HG03025 (cell line): ENCODE results near the gene MRPL16.

ENCODE experiments used
- ATAC-seq: cut with Tn5 transposase; IDR thresholded peaks from one replicate; pipeline ENCODE4 v1.9.1; 2021; ENCODE audit warnings: mild to moderate bottlenecking, moderate library complexity; ENCODE audit not compliant: unreplicated experiment, low FRiP score

MRPL16 gene

DNA sequence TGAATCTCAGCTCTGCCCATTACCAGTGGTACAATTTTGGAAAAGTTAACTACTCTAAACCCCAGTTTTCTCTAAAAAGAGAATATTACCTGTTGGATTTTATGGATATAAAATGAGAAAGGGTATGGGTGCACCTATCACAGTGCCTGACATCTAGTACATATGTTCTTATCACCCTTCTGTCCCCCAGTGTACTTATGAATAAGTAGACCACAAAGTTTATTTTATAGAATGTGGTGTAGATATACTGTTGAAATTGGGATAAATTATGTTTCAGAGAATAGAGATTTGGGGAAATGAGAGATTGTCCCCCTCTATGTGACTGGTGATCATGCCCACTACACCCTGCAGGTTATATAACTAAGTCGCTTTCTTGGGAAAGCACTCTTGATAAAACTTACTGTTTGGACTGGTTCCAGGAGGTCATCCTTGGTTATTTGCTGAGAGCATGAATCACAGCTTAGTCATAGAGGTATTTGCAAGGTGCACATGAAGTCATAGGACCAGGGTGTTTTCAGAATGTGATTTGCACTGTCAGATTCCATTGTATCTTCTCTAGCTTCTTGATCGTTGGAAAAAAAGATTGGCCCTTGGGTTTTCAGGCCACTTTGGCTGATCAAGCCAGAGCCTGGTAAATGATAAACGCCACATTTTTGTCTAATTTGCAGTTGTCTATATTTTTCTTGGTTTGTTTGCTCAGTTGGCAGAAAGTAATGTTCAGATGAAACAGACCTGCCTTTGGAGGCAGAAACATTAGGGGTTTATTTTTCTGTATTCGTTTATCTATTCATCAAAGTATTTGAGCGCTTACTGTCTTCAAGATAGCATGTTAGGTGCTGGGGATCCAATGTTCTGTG is 34.1 kb downstream of the MRPL16 start:
- ATAC-seq: no peak

DNA sequence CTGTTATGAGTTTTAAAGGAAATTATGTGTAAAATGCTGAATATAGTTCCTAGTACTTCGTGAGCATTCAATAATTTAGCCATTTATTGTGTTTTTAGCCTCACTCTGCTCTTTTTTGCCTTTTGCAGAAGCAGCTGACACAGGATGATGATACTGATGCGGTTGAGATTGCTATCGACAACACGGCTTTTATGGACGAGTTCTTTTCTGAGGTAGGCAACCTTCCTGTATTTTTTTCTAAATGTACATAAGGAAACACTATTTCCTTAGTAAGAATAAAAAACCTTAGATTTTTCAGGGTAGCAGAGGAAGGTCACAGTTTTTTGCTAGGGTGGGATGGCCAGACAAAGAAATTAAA is 37.5 kb downstream of the MRPL16 start:
- ATAC-seq: no peak

DNA sequence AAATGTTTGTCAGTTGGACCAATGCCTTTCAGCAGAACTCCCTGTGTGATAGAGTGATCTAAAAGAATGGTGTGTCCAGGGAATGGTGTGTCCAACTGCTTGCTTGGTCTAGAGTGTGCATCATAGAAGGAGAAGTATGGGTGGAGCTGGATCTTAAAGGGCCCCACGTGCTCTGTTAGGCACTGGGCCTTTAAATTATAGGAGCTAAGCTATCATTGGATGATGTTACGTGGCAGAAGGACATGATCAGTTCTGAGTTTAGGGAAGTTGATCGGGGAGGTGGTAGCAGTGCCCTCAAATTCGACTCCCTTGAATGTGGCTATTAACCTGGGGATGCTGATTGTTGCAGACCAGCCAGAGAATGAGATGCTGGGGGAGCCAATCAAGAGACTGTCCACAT is 39.0 kb downstream of the MRPL16 start:
- ATAC-seq: no peak

DNA sequence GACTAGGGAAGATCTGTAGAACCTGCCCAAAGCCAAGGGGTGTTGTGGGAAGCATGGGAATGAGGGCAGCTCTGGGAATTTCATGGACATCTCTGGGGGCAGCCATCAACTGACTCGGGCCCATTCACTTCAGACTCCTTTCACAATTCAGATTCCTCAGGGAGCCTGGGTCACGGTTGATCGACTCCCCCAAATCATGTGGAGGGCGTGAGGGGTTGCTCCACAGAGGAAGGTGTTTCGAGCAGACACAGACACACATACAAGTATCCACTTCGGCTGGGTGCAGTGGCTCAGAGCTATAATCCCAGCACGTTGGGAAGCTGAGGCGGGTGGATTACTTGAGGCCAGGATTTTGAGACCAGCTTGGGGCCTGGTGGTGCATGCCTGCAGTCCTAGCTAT is 39.7 kb downstream of the MRPL16 start:
- ATAC-seq: no peak

DNA sequence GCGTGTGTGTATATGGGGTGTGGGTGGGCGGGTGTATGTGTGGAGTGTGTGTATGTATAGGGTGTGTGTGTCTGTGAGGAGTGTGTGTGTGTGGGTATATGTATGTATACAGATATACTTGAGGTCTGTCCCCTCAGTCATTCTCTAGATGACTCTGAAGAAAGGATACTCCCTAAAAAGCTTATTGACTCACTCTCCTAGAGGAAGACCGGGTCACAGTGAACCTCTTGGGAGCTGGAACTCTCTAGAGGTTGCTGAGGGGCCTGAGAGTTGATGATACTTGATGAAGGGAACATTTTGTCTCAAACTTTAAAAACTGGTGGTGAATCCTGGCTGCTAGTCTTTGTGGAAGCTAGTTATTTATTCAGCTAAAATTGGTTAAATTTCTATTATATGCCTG is 40.3 kb downstream of the MRPL16 start:
- ATAC-seq: no peak

DNA sequence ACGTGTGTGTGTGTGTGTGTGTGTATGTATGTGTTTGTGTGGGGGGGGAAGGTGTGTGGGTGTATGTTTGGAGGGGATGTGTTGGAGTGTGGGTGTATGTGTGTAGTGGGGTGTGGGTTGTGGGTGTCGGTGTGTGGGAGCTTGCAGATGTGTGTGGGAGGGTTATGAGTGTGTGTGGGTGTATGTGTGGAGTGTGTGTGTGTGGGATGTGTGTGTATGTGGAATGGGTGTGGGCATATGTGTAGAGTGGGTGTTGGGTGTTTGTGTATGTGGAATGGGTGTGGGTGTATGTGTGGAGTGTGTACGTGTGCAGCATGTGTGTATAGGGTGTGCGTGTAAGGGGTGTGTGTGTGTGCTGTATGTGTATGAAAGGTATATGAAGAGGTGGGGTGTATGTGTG is 40.8 kb downstream of the MRPL16 start:
- ATAC-seq: no peak

DNA sequence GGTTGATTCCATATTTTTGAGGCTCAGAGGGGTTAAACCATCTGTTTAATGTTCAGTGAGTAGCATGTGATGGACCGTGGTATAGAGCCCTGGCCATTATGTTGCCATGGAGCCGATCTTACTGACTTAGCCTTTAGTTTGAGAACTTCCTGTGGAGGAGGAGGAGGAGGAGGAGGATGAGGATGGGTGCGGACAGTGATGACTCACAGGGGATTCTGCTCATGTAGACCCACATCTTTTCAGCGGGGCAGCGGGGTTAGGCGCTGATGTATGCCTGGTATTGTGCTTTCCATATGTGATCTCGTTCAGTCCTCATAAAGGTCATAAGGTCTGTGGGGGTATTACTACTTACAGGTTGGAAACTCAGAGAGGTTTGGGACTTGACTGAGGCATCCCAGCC is 41.5 kb downstream of the MRPL16 start:
- ATAC-seq: no peak

DNA sequence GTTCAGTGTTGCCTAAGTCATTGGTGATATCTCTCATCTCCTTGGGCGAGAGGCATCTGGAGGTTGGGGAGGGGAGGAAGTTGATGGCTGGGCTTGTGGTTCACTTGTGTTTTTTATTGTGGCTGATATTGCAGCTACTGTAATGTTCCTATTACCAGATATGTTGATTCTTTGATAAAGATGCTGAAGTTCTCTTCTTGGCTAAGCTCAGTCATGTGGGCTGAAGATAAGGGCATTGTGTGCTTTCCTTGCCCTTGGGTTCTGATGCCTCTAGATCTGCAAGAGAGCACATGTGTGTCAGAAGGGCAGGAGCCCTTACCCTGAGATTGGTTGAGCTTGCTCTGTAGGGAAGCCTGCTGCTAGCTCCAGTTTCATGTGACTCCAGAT is 43.4 kb downstream of the MRPL16 start:
- ATAC-seq: no peak

DNA sequence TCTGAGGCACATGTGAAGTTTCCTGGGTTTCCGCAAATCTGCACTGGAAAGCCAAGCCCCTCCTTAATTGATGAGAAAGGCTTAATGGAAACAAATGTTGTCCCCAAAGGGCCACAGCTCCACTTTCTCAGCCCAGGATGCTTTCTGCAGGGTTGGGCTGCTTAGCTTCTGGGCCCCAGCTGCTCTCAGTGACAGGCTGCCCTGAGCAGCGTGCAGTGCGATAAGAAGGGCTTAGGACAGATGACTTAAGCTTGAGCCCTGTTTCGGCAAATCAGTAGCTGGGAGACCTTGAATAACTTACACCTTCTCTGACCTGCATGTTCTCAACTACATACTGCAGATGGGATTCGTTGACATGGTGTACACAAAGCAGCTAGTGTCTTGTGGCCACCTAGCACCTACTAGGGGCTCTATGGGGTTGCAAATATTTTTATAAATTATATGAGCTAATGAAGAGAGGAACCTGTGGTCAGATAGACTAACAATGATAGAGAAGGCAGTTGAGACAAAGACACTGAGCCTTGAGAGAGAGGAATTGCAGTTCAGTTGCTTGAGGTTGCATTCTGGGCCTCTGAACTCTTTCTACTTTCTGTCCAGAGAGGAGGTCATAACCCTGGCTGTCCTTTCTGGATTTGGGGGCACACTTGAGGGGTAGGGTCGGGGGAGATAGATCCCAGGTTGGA is 43.9 kb downstream of the MRPL16 start:
- no peak for ATAC-seq

DNA sequence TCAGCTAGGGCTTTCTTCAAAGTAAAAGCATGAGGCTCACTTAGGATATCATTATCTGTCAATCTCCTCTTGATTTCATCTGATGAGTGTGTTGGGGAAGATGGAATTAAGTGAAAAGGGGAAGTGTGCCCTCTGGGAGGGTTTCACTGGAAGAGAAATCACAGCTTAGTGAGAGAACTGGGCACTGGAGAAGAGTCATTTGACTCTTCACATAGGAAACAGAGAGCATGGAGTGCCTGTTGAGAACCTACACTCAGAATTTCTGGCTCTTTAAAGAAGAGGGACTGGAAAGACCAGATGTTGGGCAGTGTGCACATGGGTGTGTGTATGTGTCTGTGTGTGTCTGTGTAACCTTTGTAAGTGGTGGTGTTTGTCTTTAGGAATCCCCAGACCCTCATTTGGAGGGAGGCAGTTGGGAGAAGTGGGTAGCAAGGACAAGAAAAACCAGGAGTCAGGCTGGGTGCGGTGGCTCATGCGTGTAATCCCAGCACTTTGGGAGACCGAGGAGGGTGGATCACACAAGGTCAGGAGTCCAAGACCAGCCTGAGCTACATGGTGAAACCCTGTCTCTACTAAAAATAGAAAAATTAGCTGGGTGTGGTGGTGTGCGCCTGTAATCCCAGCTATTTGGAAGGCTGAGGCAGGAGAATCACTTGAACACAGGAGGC is 45.4 kb downstream of the MRPL16 start:
- no peak for ATAC-seq

DNA sequence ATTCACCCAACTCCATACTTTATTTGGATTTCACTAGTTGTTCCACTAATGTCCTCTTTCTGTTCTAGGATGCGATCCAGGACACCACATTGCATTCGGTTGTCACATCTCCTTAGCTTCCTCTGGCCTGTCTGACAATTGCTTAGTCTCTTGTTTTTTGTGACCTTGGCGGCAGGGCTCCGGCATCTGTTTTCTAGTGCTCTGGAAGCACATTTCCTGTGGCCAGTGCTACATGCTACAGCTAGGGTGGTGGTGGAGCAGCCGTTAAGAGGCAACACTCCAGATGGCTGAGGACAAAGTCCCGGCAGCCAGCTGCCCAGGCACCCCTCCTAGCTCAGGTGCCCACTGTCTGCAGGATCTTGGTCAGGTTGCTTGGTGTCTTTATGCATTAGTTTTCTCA is 48.6 kb downstream of the MRPL16 start:
- no peak for ATAC-seq

DNA sequence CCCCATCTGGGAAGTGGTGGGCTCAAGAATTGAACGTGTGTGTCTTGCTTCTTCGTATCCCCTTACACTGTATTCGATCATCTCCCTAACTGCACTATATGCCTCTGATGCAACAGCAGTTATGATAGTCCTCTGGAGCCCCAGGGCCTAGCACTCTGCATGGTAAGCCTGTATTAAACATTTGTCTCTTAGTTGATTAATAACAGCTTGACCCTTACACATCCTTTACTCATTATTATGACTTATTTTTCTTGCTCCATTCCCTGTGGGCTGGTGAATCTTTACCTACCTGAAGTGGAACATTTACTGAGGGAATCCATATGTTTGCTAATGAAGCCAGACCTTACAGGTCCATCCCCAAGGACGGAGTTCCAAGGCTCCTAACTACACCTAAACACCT is 49.8 kb downstream of the MRPL16 start:
- no peak for ATAC-seq

DNA sequence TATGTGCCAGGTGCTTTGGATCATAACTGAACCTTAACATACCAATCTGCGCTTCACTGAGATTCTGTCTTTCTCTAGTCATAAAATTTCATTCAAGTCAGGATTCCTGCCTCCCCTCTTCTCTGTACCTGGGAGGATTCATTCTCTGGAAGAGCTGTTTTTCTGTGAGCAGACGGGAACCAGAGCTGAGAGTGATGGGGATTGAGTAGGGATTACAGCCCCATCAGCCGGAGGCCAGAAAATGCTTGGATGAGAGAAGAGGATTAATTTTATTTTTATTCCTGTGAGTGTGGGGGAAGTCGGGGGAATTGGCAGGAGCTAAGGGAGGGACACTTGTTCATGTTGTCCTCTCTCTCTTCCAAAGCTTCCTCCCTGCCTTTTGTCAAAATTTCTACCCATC is 50.7 kb downstream of the MRPL16 start:
- ATAC-seq: no peak

DNA sequence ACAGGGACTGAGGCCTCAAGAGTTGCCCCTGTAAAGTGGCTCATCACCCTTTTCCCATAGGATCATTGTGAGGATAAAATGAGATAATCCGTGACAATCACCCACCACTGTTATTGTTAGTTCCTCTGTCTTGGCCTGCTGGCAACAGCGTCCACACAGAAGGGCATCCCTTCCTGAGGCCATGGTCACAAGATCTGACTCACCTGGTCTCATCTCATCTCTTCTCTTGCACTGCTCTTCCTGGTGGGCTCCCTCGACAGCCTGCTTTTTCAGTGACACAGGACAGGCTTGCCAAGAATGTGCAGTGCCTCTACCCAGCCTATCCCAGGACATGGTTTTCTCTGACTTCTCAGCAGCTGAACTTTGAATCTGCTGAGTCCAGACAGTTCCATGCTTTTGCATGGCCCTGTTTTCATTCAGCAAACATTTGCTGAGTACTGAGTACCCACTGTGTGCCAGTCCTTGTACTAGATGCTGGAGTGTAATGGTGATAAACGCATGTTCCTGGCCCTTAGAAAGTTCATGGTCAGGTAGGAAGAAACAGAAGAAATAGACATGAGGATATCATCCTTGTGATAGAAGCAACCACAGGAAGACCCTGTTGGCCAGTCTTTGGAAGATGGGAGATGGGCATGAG is 52.1 kb downstream of the MRPL16 start:
- no peak for ATAC-seq

DNA sequence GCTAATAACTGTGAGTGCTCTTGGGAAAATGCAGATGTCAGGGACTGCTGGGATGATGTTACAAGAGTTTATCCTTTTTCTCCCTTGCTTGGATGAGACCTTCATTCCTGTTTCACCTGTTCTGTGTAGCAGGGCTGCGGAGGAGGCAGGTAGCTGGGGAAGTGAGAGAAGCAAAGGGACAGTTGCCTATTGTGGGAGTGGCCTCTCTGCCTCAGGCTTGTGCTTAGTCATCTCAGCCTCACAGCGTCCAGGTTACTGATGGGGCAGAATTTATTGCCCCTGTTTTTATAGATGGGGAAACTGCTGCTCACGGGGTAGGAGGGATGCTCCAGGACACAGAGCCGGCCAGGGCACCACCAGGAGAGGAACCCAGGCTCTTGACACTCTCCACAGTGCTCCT is 53.7 kb downstream of the MRPL16 start:
- no peak for ATAC-seq

DNA sequence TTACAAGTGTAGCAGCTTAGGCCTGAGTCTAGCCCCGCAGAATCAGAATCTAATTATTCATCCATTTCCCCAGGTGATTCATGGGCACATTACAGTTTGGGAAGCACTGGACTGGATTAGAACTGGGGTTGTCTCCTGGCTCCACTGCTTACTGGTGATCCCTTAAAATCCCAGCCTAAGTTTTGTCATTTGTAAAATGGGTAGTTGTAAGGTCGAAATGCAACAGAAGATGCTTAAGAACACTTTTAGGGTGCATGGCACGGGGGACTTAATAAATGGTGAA is 54.1 kb downstream of the MRPL16 start:
- no peak for ATAC-seq
